ENCODE measurements around the gene HOXB3.

- TF ChIP-seq CTCF (IDR thresholded peaks at IDR 0.05) (no peak), POLR2AphosphoS5 (IDR thresholded peaks at IDR 0.05) (no peak)
Measured at GRCh38 chr17:48537316-48537715, 52.7 kb downstream of the HOXB3 start.

Data from prostate gland (tissue), 2 donors.